Right hindlimb (tissue), 1 donor: ENCODE results near the gene RAB15.

ENCODE experiments used
- DNase-seq: peaks from one replicate; pipeline ENCODE4 v3.0.0-alpha.2; 2018

RAB15 gene

DNA sequence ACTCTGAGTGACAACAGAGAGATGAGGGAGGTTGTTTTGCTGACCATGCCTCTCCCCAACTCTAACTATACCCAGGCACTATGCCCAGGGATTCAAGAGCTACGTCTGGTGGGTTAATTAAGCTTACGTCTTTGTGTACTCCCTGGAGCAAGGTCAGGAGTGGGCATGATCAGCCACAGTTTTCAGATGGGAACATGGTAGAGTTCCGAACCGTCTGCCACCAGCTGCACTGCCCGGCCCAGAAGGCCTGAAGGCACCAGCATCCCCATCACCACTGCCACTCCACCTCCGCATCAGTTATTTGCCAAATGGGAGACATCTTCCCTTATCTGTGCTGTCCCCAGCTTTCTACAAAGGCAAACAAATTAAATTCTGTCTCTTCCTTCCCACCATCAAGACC is 18.5 kb downstream of the RAB15 start:
- no peak for DNase-seq

- no peak for DNase-seq
Measured at GRCh38 chr14:64953310-64953654, 18.9 kb downstream of the RAB15 start.

DNA sequence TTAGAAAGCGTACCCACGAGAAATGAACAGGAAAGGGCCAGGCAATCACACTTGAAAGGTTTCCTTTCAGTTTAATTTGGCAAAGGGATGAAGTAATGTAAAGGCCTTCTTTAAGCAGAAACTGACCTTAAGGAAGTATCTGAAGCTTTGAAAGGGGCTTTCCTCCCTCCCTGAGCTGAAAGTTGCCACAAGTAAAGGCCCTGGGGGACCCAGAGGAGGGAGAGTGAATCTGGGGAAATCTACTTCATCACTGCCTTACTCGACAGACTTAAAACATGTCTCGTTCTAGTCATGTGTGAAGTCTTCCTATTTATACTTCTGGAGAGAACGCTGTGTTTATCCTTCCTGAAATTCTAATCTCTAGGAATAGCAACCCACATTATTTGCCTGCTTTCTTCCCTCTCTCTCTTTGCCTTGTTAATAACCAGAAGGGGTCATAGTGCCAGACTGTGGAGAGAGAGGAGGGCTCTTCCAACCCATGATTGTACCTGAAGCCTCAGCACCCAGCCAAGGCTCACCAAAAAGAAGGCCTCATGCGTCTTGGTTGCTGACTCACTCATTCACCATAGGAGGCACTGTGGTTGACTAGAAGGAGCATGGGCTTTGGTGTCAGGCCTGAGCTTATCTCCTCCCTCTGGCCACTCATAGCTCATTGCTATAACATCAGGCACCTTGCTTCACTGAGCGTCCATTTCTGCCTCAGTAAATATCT is 19.4 kb downstream of the RAB15 start:
- DNase-seq = no peak

DNA sequence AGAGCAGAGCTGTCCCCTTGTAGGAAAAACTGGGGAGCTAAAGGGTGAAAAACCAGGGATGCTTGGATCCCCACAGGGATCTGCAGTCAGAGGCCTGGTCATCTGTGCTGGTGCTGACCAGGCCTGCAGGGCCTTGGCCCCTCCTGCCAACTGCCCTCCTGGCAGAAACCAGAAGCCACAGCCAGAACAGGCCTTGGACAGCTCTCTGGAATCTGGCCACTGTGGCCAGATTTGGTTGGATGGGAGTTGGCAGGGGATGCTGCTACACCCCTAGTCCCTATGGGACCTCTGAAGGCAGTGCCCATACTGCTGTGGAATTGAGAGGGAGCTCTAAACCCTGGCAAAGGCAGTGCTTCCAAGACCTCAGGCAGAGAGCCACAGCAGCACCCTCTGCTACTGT is 20.4 kb downstream of the RAB15 start:
- DNase-seq = no peak

DNA sequence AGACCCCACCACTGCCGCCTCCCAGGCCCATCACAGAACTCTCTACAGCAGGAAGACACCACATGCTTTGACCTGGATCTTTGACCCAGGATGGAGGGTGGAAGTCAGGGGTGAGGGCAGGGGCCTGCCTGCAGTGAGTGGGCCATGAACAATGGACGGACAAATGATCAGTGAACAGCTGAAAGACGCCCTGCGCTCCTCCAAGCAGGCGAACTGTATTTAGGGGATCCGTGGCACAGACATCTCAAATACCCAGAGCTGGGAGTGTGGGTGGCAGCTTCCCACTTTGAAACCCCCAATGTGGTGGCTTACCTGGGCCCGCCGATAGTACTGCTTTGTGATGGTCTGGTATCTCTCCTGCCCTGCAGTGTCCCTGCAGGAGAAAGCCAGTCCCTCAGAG is 20.8 kb downstream of the RAB15 start:
- DNase-seq = no peak

- no peak for DNase-seq
Measured at GRCh38 chr14:64950889-64951288, 21.2 kb downstream of the RAB15 start.

GRCh38 chr14:64948612-64949210 is 23.4 kb downstream of the RAB15 start:
- DNase-seq = no peak

DNA sequence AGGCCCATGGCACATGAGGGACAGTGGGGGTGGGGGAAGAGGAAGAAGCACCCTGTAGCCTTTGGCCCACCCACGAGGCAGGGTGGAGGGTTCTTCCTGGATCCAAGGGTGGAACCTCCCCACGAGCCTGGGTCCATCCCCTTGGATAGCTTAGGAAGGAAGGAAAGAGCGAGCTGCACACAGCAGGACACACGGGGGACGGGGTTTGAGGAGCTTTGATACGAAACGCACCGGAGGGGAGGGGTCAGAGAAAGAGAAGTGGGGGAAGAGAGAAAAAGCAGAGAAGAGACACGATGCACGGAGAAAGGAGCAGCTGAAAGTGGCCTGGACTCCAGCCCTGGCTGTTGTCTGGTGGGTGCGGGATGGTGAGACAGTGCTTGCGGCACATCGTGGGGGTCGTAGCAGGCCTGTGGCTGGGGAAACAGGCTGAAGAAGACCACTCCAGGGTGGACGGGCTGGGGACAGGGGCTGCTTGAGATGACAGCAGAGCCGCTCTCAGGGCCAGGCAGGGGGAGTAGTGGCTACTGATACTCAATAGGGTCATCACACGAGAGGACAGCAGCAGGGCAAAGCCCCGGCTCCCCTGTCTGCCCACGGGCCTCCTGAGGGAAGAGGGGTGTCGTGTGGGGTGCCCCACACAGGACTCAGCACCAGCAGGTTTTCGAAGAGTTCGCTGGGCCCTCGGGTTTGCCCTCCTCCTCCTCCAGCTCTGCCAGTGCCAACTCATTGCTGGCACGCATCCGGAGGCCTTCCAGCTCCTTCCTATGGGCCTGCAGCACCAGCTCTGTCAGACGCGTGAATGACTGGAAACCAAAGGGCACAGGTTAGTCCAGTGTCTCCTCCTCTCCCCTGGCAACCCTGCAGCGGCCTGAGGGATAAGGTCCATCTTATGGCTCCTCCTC is 24.2 kb downstream of the RAB15 start:
- no peak for DNase-seq

DNA sequence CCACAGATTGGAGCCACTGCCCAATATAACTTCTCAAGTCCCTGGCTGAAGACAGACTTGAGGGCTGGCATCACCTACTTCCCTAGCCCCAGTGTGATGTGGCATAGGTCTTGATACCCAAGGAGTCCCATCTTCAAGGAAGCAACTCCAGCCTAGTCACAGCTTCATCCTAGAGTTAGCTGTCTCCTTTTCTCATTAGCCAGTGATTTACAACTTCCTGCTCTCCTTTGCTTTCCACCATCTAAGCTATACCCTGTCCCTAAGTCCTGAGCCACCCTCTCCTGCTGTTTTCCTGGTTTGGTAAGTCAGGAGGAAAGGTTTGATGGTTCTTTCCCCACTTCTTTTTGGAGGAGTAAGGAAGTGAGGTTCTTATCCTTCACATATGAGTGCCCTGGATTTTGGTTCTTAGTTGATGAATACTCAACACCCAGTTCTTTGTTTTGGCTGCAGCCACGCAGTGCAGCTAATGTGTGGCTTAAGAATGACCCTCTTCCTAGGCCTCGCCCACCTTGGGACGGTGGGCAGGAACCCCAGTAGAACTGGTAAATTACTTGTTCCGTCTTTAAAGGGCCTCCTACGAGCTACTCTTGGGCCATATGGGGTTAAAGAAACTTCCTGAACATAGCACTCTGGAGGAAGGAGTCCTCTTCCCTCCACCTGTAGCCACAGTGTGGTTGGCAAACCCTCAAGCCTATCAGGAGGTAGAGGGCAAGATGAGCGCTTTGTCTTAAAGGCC is 25.7 kb downstream of the RAB15 start:
- DNase-seq = no peak

- no peak for DNase-seq
Measured at GRCh38 chr14:64945431-64946178, 26.5 kb downstream of the RAB15 start.

- DNase-seq = no peak
Measured at GRCh38 chr14:64944861-64945260, 27.3 kb downstream of the RAB15 start.

DNA sequence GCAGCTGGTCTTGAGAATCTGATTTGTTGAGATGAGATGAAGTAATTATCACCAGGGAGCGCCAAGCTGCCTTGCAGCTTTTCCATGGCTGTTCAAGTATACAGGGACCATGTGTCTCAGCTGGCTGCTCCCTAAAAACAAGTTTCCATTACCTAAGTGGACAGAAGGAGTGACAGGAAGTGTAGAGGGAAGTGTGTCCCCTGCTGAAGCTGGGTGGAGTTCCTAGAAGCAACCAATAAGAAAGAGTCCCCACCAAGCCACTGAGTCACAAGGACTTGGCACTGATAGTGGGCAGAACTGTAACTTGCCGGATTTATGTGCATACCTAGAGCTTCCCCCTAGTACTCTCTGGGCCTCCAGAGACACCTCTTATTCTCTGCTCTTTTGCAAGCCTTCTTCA is 28.1 kb downstream of the RAB15 start:
- DNase-seq = no peak

- DNase-seq = no peak
Measured at GRCh38 chr14:64943556-64943955, 28.6 kb downstream of the RAB15 start.

GRCh38 chr14:64942531-64943111 is 29.5 kb downstream of the RAB15 start, which contains the start of gene GPX2:
Gene GPX2, minus strand, starts transcription at chr14:64942745. Its CDS starts 19 bp downstream, at chr14:64942726.
- no peak for DNase-seq

DNA sequence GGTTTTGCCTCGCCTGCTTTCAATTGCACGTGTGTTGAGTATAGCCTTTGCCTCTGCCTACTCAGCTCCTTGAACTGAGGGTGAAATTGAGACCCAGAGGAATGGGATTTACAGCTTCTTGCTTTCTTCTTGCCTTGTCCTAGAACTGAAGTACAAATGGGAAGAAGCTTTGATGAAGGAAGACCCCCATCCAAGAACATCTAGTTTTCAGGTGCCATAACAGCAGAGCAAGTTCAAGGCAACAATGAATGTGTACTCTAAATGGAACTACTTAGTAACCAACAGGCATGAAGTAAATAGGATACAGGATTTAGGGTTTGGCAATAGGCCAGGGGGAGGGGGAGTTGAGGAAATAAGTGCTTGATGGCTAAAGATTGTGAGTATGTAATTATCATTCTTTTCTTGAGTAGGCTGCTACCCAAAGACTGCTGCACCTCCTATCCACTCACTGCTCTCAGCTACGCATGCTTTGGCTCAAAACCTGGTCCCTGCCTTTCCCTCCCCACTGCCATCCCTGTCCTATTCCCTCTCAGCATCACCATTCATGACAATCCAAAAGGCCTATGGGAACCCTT is 31.7 kb downstream of the RAB15 start:
- no peak for DNase-seq

DNA sequence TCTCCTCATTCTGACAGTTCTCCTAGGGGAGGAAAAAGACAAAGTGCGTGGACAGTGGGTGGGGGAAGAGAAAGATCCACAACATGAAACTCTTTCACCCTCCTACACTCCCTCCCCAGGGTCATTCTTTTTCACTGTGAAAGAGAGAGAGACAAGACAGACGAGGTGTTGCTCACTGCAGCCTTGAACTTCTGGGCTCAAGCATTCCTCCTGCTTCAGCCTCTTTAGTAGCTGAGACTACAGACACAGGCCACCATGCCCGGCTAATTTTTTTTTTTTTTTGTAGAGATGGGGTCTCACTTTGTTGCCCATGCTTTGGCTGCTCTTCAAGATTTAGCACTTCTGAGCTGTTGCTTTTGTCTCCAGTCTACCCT is 32.3 kb downstream of the RAB15 start:
- DNase-seq = no peak

DNA sequence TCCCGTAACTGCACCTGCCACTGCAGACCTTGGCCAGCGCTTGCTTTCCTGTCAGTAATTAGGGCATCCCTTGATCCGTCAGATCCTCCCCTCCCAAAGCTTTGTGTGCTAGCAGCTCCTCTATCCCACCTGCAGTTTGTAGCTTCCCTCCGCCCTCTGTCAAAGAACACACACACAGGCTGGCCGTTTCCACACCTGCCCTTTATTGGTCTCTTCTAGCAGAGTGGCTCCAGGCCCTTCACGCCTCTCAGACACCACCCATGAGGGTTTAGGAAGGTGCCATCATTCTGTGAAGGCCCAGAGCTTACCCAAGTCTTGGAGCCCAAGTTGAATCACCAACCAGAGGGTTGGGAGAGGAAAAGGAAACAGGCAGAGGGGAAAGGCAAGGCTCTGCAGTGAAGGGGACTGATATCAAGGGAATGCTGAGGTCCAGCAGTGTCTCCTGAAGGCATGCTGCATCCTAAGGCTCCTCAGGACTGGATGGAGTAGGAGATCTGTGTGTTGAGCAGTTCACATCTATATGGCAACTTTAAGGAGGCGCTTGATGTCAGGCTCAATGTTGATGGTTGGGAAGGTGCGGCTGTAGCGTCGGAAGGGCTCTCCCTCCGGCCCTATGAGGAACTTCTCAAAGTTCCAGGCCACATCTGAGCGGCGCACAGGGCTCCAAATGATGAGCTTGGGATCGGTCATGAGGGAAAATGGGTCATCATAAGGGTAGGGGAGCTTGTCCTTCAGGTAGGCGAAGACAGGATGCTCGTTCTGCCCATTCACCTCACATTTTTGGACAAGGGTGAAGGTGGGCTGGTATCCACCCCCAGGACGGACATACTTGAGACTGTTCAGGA is 32.9 kb downstream of the RAB15 start:
- DNase-seq = no peak

DNA sequence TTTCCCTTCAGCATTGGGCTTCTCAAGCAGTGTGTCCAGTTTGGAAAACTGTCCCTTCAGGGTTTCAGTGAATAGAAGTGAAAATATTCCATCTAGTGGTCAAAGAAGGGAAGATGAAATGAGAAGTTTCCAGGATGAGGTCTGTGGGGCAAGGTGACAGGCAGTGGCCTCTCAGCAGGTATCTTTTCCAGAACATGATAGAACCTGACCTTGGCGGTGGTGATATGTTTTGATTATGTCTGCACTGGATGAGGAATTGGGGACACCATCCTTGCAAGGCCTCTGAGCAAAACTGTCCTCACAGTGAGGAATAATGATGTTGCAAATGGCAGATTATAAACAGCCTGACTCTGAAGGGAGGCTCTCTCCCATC is 34.3 kb downstream of the RAB15 start:
- DNase-seq = no peak

DNA sequence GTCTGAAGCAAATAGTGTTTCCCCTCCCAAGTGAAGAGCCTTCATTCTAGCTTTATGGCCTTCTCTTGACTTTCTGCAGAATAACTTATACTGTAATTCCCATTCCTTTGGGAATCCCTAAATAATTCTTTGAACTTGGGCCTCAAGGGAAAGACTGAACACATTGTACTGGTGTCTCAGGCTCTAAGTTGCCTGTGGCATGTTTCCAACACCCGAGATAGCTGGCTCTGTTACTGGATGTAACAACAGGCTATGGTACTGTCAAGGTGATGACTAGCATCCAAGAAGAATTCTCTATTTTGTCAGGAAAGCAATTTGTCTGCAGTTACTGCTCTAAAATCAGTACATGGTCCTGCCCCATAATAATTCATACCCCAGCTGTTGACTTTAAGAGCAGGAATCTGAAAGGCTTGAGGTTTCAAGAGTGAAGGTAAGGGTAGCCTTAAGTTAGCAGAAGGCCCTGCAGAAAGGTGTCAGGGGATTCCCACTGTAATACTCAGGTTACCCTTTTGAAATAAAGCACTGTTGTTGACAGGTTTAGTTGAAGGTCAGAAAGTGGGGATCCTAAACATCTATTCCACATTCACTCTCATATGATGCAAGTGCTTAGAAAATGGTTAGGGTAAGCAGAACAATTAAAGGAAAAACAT is 34.8 kb downstream of the RAB15 start:
- DNase-seq = no peak

- no peak for DNase-seq
Measured at GRCh38 chr14:64935508-64935907, 36.6 kb downstream of the RAB15 start.
